ENCODE data around the gene CERKL. TPM values are rescaled to one million over a fixed set of nuclear protein-coding genes. Genes with fewer than 3 reads are reported as not detected.

CERKL gene
- total and polyA plus RNA-seq, 2 donors (not counting 1 experiment from before 2014, with no cell fraction given), result 0.03 TPM; not detected in 1

- no peaks in the 10 kb centered on the region for H3K4me1 Mint-ChIP-seq
- H3K27me3 Mint-ChIP-seq, result peaks cover 12% of the 10 kb centered on the region
- no peak overlapping the region for H3K27ac Mint-ChIP-seq
- no peaks in the 10 kb centered on the region for H3K79me2 ChIP-seq (ENCODE audit: control insufficient read depth, insufficient read depth, low read length)
- no peak overlapping the region for H3K27ac ChIP-seq (ENCODE audit: low read length in 2 of 2)
- peak overlapping the region; percentile 27 for H3K4me2 ChIP-seq (replicated peaks; ENCODE audit: low read depth, low read length, poor library complexity, severe bottlenecking)
- ChIA-PET POLR2A (no interaction called here), CTCF (interaction anchor here (1.0 to 3.8 kb wide), 2 partner anchors 144 to 1445 kb away, joined by 3 to 23 read pairs; no protein-coding TSS in a partner anchor)
- no peak overlapping the region for H3K9ac ChIP-seq (ENCODE audit: low read length)
- WGBS (ENCODE audit: insufficient coverage), result 80% methylated on average over 1 of the region's 4 CpGs
- no peak for TF ChIP-seq EZH2 (IDR thresholded peaks at IDR 0.05; ENCODE audit: borderline replicate concordance, insufficient read depth, low read depth, low read length, poor library complexity, severe bottlenecking)
- TF ChIP-seq, protein P1, sequence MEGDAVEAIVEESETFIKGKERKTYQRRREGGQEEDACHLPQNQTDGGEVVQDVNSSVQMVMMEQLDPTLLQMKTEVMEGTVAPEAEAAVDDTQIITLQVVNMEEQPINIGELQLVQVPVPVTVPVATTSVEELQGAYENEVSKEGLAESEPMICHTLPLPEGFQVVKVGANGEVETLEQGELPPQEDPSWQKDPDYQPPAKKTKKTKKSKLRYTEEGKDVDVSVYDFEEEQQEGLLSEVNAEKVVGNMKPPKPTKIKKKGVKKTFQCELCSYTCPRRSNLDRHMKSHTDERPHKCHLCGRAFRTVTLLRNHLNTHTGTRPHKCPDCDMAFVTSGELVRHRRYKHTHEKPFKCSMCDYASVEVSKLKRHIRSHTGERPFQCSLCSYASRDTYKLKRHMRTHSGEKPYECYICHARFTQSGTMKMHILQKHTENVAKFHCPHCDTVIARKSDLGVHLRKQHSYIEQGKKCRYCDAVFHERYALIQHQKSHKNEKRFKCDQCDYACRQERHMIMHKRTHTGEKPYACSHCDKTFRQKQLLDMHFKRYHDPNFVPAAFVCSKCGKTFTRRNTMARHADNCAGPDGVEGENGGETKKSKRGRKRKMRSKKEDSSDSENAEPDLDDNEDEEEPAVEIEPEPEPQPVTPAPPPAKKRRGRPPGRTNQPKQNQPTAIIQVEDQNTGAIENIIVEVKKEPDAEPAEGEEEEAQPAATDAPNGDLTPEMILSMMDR (IDR thresholded peaks at IDR 0.05), result peak; percentile 65
- no peaks in the 10 kb centered on the region for H3K4me1 ChIP-seq (ENCODE audit: control insufficient read depth in 2 of 2, insufficient read depth in 2 of 2, low read length in 2 of 2)
- no peak overlapping the region for H3K4me3 Mint-ChIP-seq
- no peak overlapping the region for H3K4me3 ChIP-seq (ENCODE audit: control extremely low read depth in 1 of 5, extremely low read depth in 1 of 5, insufficient read depth in 1 of 5, low read depth in 2 of 5, low read length in 4 of 5)
- no peak overlapping the region for H2AFZ ChIP-seq (ENCODE audit: insufficient read depth, low read depth, low read length, poor library complexity, severe bottlenecking)
- peaks cover 0 to 4% (median 2%) of the 10 kb centered on the region in 4 experiments for H3K27me3 ChIP-seq (replicated peaks in 1 of 4; ENCODE audit: control extremely low read depth in 1 of 4, control insufficient read depth in 3 of 4, insufficient read depth in 4 of 4, low read length in 3 of 4)
- intact Hi-C loops (cut with micrococcal nuclease), result loop anchor here (5.0 kb wide), 1 partner anchor 146 kb away; no protein-coding TSS in a partner anchor
- no peaks in the 10 kb centered on the region for H3K9me3 ChIP-seq (ENCODE audit: control extremely low read depth in 1 of 3, control insufficient read depth in 2 of 3, insufficient read depth in 1 of 3, low read length in 2 of 3)
- H4K20me1 ChIP-seq (ENCODE audit: control insufficient read depth, insufficient read depth, low read length, poor library complexity, severe bottlenecking), result no peaks in the 10 kb centered on the region
- no peak for ATAC-seq (ENCODE audit: low read depth)
- no peaks in the 10 kb centered on the region for H3K36me3 ChIP-seq (replicated peaks in 1 of 2; ENCODE audit: control extremely low read depth in 1 of 2, control insufficient read depth in 1 of 2, extremely low read depth in 1 of 2, insufficient read depth in 2 of 2, low read length in 1 of 2)
- H3K9me3 Mint-ChIP-seq (ENCODE audit: insufficient read depth), result no peaks in the 10 kb centered on the region
- DNase-seq, result no peak
Observed at GRCh38 chr2:181570833-181571661, 85.9 kb downstream of the CERKL start.

DNA sequence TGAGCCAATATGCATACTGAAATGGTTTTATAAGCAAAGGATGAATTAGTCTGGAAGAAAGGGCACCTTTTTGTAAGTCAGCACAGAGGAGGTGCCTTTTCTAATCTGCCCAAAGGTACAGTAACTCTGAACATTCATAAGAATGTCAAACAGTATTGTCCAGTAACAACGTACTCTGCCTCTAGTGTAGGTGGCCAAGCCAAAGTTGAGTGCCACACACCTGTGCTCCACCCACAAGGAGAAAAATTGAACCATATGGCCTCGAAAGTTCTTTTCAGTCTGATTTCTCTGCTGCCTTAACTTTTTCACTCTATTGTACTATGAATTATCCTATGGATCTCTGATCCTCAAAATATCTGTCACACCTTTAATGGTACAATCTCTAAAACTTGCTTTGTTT, 86.8 kb downstream of the CERKL start:
- Histone ChIP-seq H3K4me1 (ENCODE audit: control insufficient read depth in 2 of 2, insufficient read depth in 2 of 2, low read length in 2 of 2) (no peaks in the 10 kb centered on the region), H3K27ac (ENCODE audit: low read length in 2 of 2) (no peak overlapping the region), H3K36me3 (replicated peaks in 1 of 2; ENCODE audit: control extremely low read depth in 1 of 2, control insufficient read depth in 1 of 2, extremely low read depth in 1 of 2, insufficient read depth in 2 of 2, low read length in 1 of 2) (no peaks in the 10 kb centered on the region), H3K27me3 (replicated peaks in 1 of 4; ENCODE audit: control extremely low read depth in 1 of 4, control insufficient read depth in 3 of 4, insufficient read depth in 4 of 4, low read length in 3 of 4) (peaks cover 0 to 4% (median under 1%) of the 10 kb centered on the region in 4 experiments), H3K9me3 (ENCODE audit: control extremely low read depth in 1 of 3, control insufficient read depth in 2 of 3, insufficient read depth in 1 of 3, low read length in 2 of 3) (no peaks in the 10 kb centered on the region), H3K9ac (ENCODE audit: low read length) (no peak overlapping the region), H4K20me1 (ENCODE audit: control insufficient read depth, insufficient read depth, low read length, poor library complexity, severe bottlenecking) (no peaks in the 10 kb centered on the region), H3K4me2 (replicated peaks; ENCODE audit: low read depth, low read length, poor library complexity, severe bottlenecking) (no peak overlapping the region), H2AFZ (ENCODE audit: insufficient read depth, low read depth, low read length, poor library complexity, severe bottlenecking) (no peak overlapping the region), H3K79me2 (ENCODE audit: control insufficient read depth, insufficient read depth, low read length) (no peaks in the 10 kb centered on the region), H3K4me3 (ENCODE audit: control extremely low read depth in 1 of 5, extremely low read depth in 1 of 5, insufficient read depth in 1 of 5, low read depth in 2 of 5, low read length in 4 of 5) (no peak overlapping the region)
- 100% methylated on average over 1 of the region's 2 CpGs for WGBS (ENCODE audit: insufficient coverage)
- DNase-seq (no peak), ATAC-seq (ENCODE audit: low read depth) (no peak)
- POLR2A ChIA-PET, result no interaction called here
- CTCF ChIA-PET, result no interaction called here
- H3K27ac Mint-ChIP-seq, result no peak overlapping the region
- H3K4me1 Mint-ChIP-seq, result no peaks in the 10 kb centered on the region
- H3K27me3 Mint-ChIP-seq, result peaks cover 12% of the 10 kb centered on the region
- H3K4me3 Mint-ChIP-seq, result no peak overlapping the region
- intact Hi-C loops (cut with micrococcal nuclease), result loop anchor here (5.0 kb wide), 1 partner anchor 147 kb away; no protein-coding TSS in a partner anchor
- no peaks in the 10 kb centered on the region for H3K9me3 Mint-ChIP-seq (ENCODE audit: insufficient read depth)
- TF ChIP-seq, protein P1 (IDR thresholded peaks at IDR 0.05), result no peak
- no peak for TF ChIP-seq EZH2 (IDR thresholded peaks at IDR 0.05; ENCODE audit: borderline replicate concordance, insufficient read depth, low read depth, low read length, poor library complexity, severe bottlenecking)

Data from B cell (primary cell).